GM19324 (cell line): ENCODE results near the gene CCDC60.
"Not testable (repeated sequence)": the region's sequence is repeated elsewhere in the genome, so short reads cannot be mapped to it uniquely, and the experiment has no call there.

Experiments used
- ATAC-seq: cut with Tn5 transposase; IDR thresholded peaks from one replicate; pipeline ENCODE4 v1.9.1; 2021; ENCODE audit warnings: mild to moderate bottlenecking, moderate library complexity; ENCODE audit not compliant: unreplicated experiment, low FRiP score

The CCDC60 gene

GRCh38 chr12:119328111-119328510 is 6.4 kb upstream of the CCDC60 start:
- no peak for ATAC-seq

DNA sequence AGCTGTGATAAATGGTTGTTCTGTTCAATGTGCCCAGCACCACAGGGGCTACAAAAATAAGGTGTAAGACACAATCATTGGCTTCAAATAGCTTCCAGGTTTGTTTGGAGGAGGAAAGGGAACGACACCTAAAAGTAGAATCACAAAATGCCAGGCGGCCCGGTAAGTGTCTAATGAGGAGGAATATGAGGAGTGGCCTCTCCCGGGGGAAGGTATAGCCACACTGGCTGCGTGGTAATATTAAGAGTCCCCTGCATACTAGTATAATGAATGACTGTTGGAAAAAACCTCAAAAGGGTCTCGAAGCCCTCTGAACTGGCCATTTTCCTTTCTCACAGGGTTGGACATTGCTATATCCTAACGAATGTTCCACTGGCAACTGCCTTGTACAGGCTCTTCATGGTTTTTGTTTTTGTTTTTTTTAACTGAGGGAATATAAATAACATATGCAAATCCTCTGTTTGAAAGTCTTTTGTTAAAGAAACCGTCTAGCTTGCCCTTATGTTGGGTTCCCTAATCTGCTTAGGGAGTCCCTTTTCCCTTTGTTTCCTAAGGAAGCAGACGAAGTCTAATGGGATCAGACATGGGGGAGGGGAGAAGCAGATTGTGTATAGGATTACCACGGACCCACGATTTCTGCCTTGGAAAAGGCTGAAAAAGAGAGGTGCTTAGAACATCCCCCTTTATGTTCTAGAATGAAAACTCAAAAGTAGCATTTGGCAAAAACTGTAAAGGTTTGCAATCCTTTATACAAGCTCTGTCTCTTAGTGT is 4.2 kb downstream of the CCDC60 start:
- no peak for ATAC-seq

DNA sequence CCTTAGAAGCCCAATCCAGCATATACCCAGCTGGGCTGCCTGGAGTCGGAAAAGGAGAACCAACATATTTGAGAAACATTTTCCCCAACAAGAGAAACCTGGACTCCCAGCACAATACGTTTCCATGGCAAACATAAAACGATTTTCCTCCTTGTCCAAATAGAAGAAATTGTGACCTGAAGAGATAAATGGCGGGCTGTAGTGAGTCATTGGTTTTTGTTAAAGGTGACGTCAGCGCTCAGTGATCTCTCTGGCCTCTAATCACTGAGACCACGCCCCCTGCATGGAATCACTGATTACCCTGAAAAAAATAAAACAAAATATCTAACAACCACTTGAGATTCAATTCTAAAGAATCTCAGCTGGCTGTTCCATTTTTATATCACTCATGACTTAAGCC is 6.0 kb downstream of the CCDC60 start:
- ATAC-seq = no peak

- no peak for ATAC-seq
Observed at GRCh38 chr12:119341020-119341419, 6.5 kb downstream of the CCDC60 start.

DNA sequence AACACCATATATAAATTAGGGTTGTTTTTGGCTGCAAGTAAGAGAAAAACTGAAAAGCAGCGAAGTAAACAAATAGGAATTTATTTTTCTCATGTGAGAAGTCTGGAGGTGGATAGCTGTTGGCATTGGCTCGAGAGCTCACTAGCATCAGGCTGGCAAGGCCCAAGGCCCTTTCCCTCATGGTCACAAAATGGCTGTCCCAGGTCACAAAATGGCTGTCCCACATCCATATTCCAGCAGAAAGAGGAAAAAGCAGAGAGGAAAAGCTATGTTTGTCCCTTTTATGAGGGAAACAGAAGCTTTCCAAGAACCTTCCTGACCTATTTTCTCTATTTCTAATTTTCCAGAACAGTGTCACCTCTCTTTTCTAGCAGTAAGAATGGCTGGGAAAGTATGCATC is 7.5 kb downstream of the CCDC60 start:
- no peak for ATAC-seq

- no peak for ATAC-seq
Observed at GRCh38 chr12:119343130-119343529, 8.6 kb downstream of the CCDC60 start.

DNA sequence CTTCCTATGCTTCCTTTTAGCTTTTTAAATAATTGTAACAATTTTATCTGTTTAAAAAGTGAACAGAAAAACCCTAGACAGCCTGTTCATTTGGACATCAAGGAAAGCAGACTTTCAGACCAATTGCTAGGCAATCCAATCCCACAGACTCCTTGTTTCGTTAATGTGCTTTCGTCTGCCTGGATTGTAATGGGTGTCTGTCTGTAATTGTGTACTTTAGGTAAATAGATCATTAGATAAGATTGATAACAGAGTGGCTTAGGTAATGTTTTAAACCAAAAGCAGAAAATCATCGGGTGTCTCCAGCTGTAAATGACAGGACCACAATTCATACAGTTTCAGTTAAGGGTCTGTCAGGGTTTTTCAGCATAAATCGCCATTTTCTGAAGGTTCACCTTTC is 19.6 kb downstream of the CCDC60 start:
- no peak for ATAC-seq

DNA sequence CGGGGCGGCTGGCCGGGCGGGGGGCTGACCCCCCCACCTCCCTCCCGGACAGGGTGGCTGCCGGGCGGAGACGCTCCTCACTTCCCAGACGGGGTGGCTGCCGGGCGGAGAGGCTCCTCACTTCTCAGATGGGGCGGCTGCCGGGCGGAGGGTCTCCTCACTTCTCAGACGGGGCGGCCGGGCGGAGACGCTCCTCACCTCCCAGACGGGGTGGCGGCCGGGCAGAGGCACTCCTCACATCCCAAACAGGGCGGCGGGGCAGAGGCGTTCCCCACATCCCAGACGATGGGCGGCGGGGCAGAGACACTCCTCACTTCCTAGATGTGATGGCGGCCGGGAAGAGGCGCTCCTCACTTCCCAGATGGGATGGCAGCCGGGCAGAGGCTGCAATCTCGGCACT is 25.8 kb downstream of the CCDC60 start:
- not testable (repeated sequence) for ATAC-seq

DNA sequence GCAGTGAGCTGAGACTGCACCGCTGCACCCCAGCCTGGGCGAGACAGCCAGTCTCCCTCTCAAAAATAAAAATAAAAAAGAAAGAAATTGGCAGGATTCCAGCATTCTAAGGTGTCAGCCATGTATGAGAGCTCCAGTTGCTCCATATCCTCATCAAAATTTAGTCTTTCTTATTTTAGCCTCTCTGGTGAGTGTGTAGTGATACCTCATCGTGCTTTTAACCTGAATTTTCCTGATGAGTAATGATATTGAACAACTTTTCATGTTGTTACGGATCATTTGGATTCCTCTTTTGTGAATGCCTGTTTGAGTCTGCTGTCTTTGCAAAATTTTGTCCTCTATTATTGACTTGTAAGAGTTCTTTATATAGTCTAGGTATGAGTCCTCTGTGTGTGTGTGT is 28.5 kb downstream of the CCDC60 start:
- no peak for ATAC-seq

DNA sequence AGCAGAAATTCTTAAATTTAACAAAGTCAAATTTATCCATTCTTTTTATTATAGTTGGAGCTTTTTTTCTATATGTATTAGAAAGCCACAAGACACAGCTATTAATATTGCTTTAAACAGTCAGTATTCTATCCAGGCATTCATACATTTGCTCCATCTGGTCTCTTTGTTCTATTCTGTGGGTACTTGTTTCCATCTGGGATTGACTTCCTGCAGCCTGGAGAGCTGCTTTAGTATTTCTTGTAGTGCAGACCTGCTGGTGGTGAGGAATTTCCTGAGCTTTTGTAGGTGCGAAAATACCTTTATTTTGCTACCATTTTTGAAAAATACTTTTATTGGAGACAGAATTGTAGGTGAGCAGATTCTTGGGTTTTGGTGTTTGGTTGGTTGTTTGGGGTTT is 29.0 kb downstream of the CCDC60 start:
- no peak for ATAC-seq

- ATAC-seq = no peak
Observed at GRCh38 chr12:119365451-119365850, 30.9 kb downstream of the CCDC60 start.

DNA sequence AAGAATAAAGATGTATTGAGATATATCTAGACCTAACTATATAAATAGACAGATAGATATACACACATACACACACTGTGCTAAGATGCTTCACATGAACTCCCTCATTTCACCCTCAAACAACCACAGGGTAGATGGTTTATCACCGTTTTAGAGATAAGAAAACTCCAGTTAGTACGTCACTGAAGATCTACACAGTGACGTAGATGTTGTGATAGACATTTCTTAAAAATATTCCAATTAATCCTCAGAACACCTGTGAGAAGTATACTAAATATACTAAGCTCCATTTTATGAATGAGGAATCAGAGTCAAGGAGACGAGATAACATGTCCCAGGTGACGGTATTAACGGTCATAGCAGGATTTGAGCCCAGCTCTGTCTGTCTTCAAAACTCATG is 31.5 kb downstream of the CCDC60 start:
- ATAC-seq = no peak

DNA sequence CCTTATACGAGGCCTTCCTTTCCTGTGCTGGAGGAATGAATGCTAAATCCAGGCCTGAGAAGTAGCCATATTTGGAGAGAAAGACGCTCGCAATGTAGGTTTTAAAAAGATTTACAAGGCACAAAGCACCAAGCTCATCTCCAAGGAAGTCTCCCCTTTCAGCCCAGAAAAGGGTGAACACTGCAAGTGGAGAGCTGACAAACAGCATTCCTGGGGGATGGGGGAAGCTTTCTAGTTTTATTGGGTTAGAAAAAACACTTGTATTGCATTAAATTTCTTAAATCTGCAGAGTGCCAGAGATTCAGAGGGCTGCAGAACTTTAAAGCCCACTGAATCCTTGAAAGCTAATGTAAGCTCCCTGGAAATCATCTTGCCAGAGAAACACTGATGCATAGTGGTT is 34.6 kb downstream of the CCDC60 start:
- no peak for ATAC-seq

DNA sequence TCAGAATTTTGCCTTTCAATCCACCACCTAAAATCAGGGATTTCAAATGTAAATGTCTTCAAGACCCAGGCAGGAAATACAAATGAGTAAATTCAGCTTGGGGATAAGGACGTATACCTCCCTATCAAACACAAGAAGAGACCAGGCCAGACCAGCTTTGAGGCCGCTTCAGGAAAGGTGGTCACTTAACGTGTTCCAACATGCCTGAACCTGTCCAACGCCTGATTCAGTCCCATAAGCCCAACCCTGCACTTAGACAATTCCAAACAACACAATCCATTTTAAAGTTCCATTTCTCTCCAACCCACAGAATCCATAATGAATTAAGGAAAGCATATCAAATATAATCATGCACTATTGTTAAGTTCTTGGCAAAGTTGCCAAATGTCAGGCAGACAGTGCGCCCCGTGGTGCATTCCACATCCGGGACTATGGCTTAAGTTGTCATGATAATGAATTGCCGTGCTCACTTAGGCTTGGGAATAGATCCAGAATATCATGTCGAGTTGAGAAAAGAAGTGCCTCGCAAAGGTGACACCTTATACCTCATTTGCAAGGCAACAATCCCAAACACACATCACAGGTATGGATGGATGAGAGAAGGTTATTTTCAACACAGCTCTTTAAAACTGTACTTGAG is 35.5 kb downstream of the CCDC60 start:
- no peak for ATAC-seq

DNA sequence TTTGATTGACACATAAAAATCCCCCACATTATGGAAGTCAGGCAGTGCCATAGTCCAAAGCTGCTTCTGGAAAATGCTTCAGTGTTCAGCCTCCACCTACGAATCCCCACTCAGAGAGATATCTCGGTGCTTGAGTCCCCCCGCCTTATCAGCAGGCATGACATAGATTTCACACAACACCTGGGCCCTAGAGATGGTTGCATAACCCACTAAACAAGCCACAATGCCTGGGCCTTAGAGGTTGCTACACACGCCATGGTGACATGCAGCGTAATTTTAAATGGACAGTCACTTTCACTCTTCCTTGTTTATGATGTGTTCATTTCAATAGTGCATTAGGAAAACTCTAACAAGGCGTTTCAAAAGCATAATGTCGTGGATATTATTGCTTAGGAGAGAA is 38.0 kb downstream of the CCDC60 start:
- ATAC-seq = no peak

- ATAC-seq = no peak
Observed at GRCh38 chr12:119373001-119373400, 38.5 kb downstream of the CCDC60 start.

GRCh38 chr12:119373666-119374065 is 39.1 kb downstream of the CCDC60 start:
- ATAC-seq = no peak

DNA sequence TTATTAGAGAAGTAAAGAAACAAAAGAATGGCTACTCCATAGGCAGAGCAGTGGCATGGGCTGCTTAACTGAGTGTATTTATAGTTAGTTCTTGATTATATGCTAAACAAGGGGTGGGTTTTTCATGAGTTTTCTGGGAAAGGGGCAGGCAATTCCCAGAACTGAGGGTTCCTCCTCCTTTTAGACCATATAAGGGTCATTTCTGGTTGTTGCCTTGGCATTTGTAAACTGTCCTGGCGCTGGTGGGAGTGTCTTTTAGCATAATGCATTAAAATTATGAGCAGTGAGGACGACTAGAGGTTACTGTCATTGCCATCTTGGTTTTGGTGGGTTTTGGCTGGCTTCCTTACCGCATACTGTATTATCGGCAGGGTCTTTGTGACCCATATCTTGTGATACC is 40.1 kb downstream of the CCDC60 start:
- no peak for ATAC-seq

GRCh38 chr12:119375075-119375882 is 40.8 kb downstream of the CCDC60 start:
- no peak for ATAC-seq

DNA sequence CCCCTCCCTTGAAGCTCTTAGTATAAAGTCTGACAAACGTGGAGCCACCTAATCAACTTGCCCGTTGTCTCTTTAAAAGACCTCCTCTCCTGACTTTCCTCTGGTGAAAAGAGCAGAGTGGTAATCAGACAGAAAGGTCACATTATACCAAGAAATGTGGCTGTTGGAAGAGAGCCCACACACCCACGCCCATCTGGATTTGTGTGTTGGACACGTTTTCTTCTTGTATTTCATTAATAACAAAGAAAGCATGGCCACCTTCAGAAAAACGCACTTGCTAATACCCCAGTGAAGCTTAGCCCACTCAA is 41.3 kb downstream of the CCDC60 start:
- no peak for ATAC-seq

DNA sequence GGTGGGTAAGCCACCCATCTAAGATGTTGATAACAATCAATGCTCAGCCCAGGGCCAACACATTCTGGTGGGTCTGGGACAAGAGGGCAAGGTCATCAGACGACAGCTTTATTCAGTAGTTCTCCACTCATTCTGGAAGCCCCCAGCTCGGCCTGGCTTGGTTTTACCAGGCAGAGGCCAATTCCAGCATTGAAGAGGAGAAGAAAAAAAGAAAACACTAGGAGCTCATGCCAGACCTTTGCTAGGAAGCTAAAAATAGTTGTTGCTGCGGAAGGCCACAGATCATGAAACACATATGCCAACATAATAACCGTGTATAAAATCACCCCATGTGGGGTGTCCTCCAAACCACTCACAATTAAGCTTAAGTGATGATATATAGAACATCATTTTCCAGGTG is 44.4 kb downstream of the CCDC60 start:
- no peak for ATAC-seq
